CD4-positive, CD25-positive, alpha-beta regulatory T cell (primary cell): ENCODE results near the gene PDIA6. TPM values are rescaled to one million over a fixed set of nuclear protein-coding genes. Genes with fewer than 3 reads are reported as not detected.

Source experiments
- ATAC-seq, 2 donors: fragments of 150-1000 bp; cut with Tn5 transposase; one replicate each; pipeline ENCODE4 v1.10.0; 2021; ENCODE audit warnings: low read depth in 2 of 2, moderate number of reproducible peaks in 2 of 2, moderate library complexity in 1 of 2
- DNase-seq, 3 donors: peaks; one replicate each; pipeline versions ENCODE4 v3.0.0 to v3.0.0-alpha.2; 2012 to 2022; ENCODE audit warnings: mixed read lengths in 1 of 3
- H3K27ac ChIP-seq: one replicate; pipeline ENCODE4 v1.7.0; 2013; ENCODE audit warnings: mild to moderate bottlenecking, low read length; ENCODE audit not compliant: insufficient read depth, poor library complexity, severe bottlenecking
- H3K27me3 ChIP-seq: one replicate; pipeline ENCODE4 v1.7.0; 2013; ENCODE audit warnings: low read length; ENCODE audit not compliant: control insufficient read depth, insufficient read depth
- H3K36me3 ChIP-seq: one replicate; pipeline ENCODE4 v1.7.0; 2013; ENCODE audit warnings: mild to moderate bottlenecking, low read length, moderate library complexity; ENCODE audit not compliant: control insufficient read depth, insufficient read depth
- H3K4me1 ChIP-seq: 2 replicates; pipeline ENCODE4 v1.7.0; 2013; ENCODE audit warnings: mild to moderate bottlenecking, low read length; ENCODE audit not compliant: insufficient read depth, control insufficient read depth, poor library complexity, severe bottlenecking
- H3K4me3 ChIP-seq: one replicate; pipeline ENCODE4 v1.7.0; 2013; ENCODE audit warnings: low read depth, mild to moderate bottlenecking, low read length, moderate library complexity
- H3K9me3 ChIP-seq, 2 experiments: 1 replicate in 1 of 2; 2 replicates in 1 of 2; pipeline ENCODE4 v1.7.0; 2013; ENCODE audit warnings: low read length in 2 of 2, mild to moderate bottlenecking in 1 of 2, moderate library complexity in 1 of 2; ENCODE audit not compliant: control insufficient read depth in 2 of 2
- H3K27ac Mint-ChIP-seq, 3 donors: one replicate each; pipeline ENCODE4 v1.8.0; 2020 to 2022; ENCODE audit warnings: mild to moderate bottlenecking in 3 of 3, mixed read lengths in 3 of 3, moderate library complexity in 2 of 3
- H3K27me3 Mint-ChIP-seq: one replicate; pipeline ENCODE4 v1.8.0; 2022; ENCODE audit warnings: mild to moderate bottlenecking, mixed read lengths
- H3K36me3 Mint-ChIP-seq: one replicate; pipeline ENCODE4 v1.8.0; 2020; ENCODE audit warnings: mixed read lengths
- H3K4me1 Mint-ChIP-seq, 4 donors: one replicate each; pipeline ENCODE4 v1.8.0; 2020 to 2022; ENCODE audit warnings: mixed read lengths in 4 of 4, mild to moderate bottlenecking in 1 of 4
- H3K4me3 Mint-ChIP-seq, 4 donors: one replicate each; pipeline ENCODE4 v1.8.0; 2020 to 2022; ENCODE audit warnings: mild to moderate bottlenecking in 4 of 4, mixed read lengths in 4 of 4, moderate library complexity in 3 of 4
- H3K9me3 Mint-ChIP-seq, 7 donors: one replicate each; pipeline ENCODE4 v1.8.0; 2020 to 2022; ENCODE audit warnings: mixed read lengths in 7 of 7, mild to moderate bottlenecking in 3 of 7, moderate library complexity in 2 of 7
- polyA plus RNA-seq, 4 donors: library from polyadenylated mRNA; unstranded; fragments of 300-500 nt; fragmentation: Illumina TruSeq; gene quantifications; one replicate each; pipeline ENCODE4 v1.2.3, GENCODE V29; 2021
- total RNA-seq: library from RNA; stranded (reverse); gene quantifications from one replicate; pipeline ENCODE4 v1.2.3, GENCODE V29; 2022

Gene PDIA6
- total and polyA plus RNA-seq, 5 donors from 2014 or later, result 48.0 to 186 (median 116) TPM

GRCh38 chr2:10800163-10800562 lies 12.4 kb downstream of the PDIA6 start:
- Histone ChIP-seq H3K4me3 (no peak overlapping the region), H3K4me1 (peaks cover 4% of the 10 kb centered on the region), H3K9me3 (no peaks in the 10 kb centered on the region), H3K27ac (no peak overlapping the region), H3K27me3 (no peaks in the 10 kb centered on the region), H3K36me3 (peaks cover 56% of the 10 kb centered on the region)
- Mint-ChIP-seq H3K4me1 (peaks cover 17 to 33% (median 24%) of the 10 kb centered on the region in 4 donors), H3K36me3 (peaks cover 27% of the 10 kb centered on the region), H3K4me3 (no peak overlapping the region), H3K27me3 (no peaks in the 10 kb centered on the region), H3K9me3 (no peaks in the 10 kb centered on the region), H3K27ac (no peak overlapping the region)
- no peak for DNase-seq
- ATAC-seq, result no peak

GRCh38 chr2:10798783-10799182 lies 13.8 kb downstream of the PDIA6 start:
- Mint-ChIP-seq H3K9me3 (no peaks in the 10 kb centered on the region), H3K4me1 (peaks cover 17 to 33% (median 25%) of the 10 kb centered on the region in 4 donors), H3K27me3 (no peaks in the 10 kb centered on the region), H3K36me3 (peaks cover 31% of the 10 kb centered on the region), H3K27ac (peak overlapping the region in 2 of 3 donors; percentile 28 to 95), H3K4me3 (no peak overlapping the region)
- H3K9me3 ChIP-seq, result no peaks in the 10 kb centered on the region
- ATAC-seq (no peak), DNase-seq (no peak)
- no peaks in the 10 kb centered on the region for H3K27me3 ChIP-seq
- H3K27ac ChIP-seq, result peak overlapping the region; percentile 8
- peaks cover 4% of the 10 kb centered on the region for H3K4me1 ChIP-seq
- H3K4me3 ChIP-seq, result no peak overlapping the region
- H3K36me3 ChIP-seq, result peaks cover 64% of the 10 kb centered on the region

- no peak overlapping the region for H3K4me3 ChIP-seq
- peaks cover 67% of the 10 kb centered on the region for H3K36me3 ChIP-seq
- no peak for ATAC-seq
- Mint-ChIP-seq H3K9me3 (no peaks in the 10 kb centered on the region), H3K27me3 (no peaks in the 10 kb centered on the region), H3K27ac (peak overlapping the region in 1 of 3 donors; percentile 49), H3K4me3 (no peak overlapping the region), H3K4me1 (peaks cover 17 to 37% (median 24%) of the 10 kb centered on the region in 4 donors), H3K36me3 (peaks cover 36% of the 10 kb centered on the region)
- H3K27me3 ChIP-seq, result no peaks in the 10 kb centered on the region
- no peaks in the 10 kb centered on the region for H3K9me3 ChIP-seq
- no peak for DNase-seq
- H3K4me1 ChIP-seq, result peaks cover 8% of the 10 kb centered on the region
- H3K27ac ChIP-seq, result no peak overlapping the region
These were observed 15.9 kb downstream of the PDIA6 start for GRCh38 chr2:10796703-10797102.

GRCh38 chr2:10795508-10796046 lies 17.0 kb downstream of the PDIA6 start:
- peaks cover 8% of the 10 kb centered on the region for H3K4me1 ChIP-seq
- Mint-ChIP-seq H3K36me3 (peaks cover 44% of the 10 kb centered on the region), H3K9me3 (no peaks in the 10 kb centered on the region), H3K4me3 (no peak overlapping the region), H3K4me1 (peaks cover 16 to 35% (median 27%) of the 10 kb centered on the region in 4 donors), H3K27me3 (no peaks in the 10 kb centered on the region), H3K27ac (no peak overlapping the region)
- ATAC-seq (no peak), DNase-seq (no peak)
- H3K27me3 ChIP-seq, result no peaks in the 10 kb centered on the region
- peaks cover 56% of the 10 kb centered on the region for H3K36me3 ChIP-seq
- H3K27ac ChIP-seq, result no peak overlapping the region
- H3K4me3 ChIP-seq, result no peak overlapping the region
- H3K9me3 ChIP-seq, result no peaks in the 10 kb centered on the region

GRCh38 chr2:10794876-10795275 lies 17.7 kb downstream of the PDIA6 start:
- Histone ChIP-seq H3K27me3 (no peaks in the 10 kb centered on the region), H3K27ac (no peak overlapping the region), H3K4me3 (no peak overlapping the region), H3K36me3 (peaks cover 63% of the 10 kb centered on the region), H3K9me3 (no peaks in the 10 kb centered on the region), H3K4me1 (peaks cover 8% of the 10 kb centered on the region)
- Mint-ChIP-seq H3K36me3 (peaks cover 51% of the 10 kb centered on the region), H3K27me3 (no peaks in the 10 kb centered on the region), H3K4me1 (peaks cover 16 to 41% (median 27%) of the 10 kb centered on the region in 4 donors), H3K4me3 (no peak overlapping the region), H3K9me3 (no peaks in the 10 kb centered on the region), H3K27ac (peak overlapping the region in 1 of 3 donors; percentile 52)
- DNase-seq (no peak), ATAC-seq (no peak)

GRCh38 chr2:10793816-10794215 lies 18.8 kb downstream of the PDIA6 start:
- no peak for ATAC-seq
- Histone ChIP-seq H3K36me3 (peaks cover 64% of the 10 kb centered on the region), H3K9me3 (no peaks in the 10 kb centered on the region), H3K27ac (no peak overlapping the region), H3K4me1 (peaks cover 8% of the 10 kb centered on the region), H3K27me3 (no peaks in the 10 kb centered on the region), H3K4me3 (no peak overlapping the region)
- H3K36me3 Mint-ChIP-seq, result peaks cover 56% of the 10 kb centered on the region
- H3K27ac Mint-ChIP-seq, result no peak overlapping the region
- H3K4me1 Mint-ChIP-seq, result peaks cover 16 to 34% (median 23%) of the 10 kb centered on the region in 4 donors
- H3K9me3 Mint-ChIP-seq, result no peaks in the 10 kb centered on the region
- no peak overlapping the region for H3K4me3 Mint-ChIP-seq
- no peak for DNase-seq
- H3K27me3 Mint-ChIP-seq, result no peaks in the 10 kb centered on the region

GRCh38 chr2:10792660-10793400 lies 19.8 kb downstream of the PDIA6 start:
- DNase-seq, result no peak

More at GRCh38 chr2:10792660-10793400, 19.8 kb downstream of the PDIA6 start:
- no peak overlapping the region for H3K4me3 Mint-ChIP-seq
- H3K9me3 Mint-ChIP-seq, result no peaks in the 10 kb centered on the region
- Histone ChIP-seq H3K36me3 (peaks cover 69% of the 10 kb centered on the region), H3K27ac (peak overlapping the region; percentile 80), H3K27me3 (no peaks in the 10 kb centered on the region), H3K9me3 (no peaks in the 10 kb centered on the region), H3K4me3 (no peak overlapping the region), H3K4me1 (peaks cover 8% of the 10 kb centered on the region)
- H3K27me3 Mint-ChIP-seq, result no peaks in the 10 kb centered on the region
- peak overlapping the region; percentile 44 to 97 (median 76) for H3K27ac Mint-ChIP-seq
- peaks cover 60% of the 10 kb centered on the region for H3K36me3 Mint-ChIP-seq
- no peak for ATAC-seq
- H3K4me1 Mint-ChIP-seq, result peaks cover 13 to 31% (median 20%) of the 10 kb centered on the region in 4 donors
